SK-N-SH (cell line): ENCODE results near the gene MPIG6B. TPM values are rescaled to one million over a fixed set of nuclear protein-coding genes. Genes with fewer than 3 reads are reported as not detected.

Experiments used
- CTCF ChIA-PET: fragments of 300-600, 350-600 bp; formaldehyde crosslinking; extraction: SDS; loops from one replicate; lab custom pipeline; 2021; lab: Yijun Ruan, JAX
- POLR2A ChIA-PET: fragments of 350-600 bp; sonication (Branson Sonifier 250); formaldehyde crosslinking; extraction: SDS; loops from one replicate; lab custom pipeline; 2020; ENCODE audit warnings: antibody characterized with exemption, inconsistent platforms; lab: Yijun Ruan, JAX
- DNase-seq: peaks from one replicate; pipeline ENCODE4 v3.0.0; 2012
- H2AFZ ChIP-seq: fragments of 200-600 bp; sonication (generic); 2 replicates; pipeline ENCODE4 v1.8.1; 2016; ENCODE audit warnings: antibody characterized with exemption, mild to moderate bottlenecking, low read depth
- H3F3A ChIP-seq: fragments of 200-600 bp; sonication (generic); replicated peaks from 2 replicates; pipeline ENCODE3; 2016; ENCODE audit warnings: antibody characterized with exemption, mild to moderate bottlenecking; ENCODE audit not compliant: insufficient read depth
- H3K27ac ChIP-seq, 2 experiments: fragments of 200-500 bp in 1 of 2; fragments of 200-600 bp in 1 of 2; sonication (Bioruptor generic) in 1 of 2; sonication (generic), shearing (Covaris generic) in 1 of 2; 2 replicates each; pipeline versions ENCODE4 v1.5.1 to v1.6.1; 2014 to 2016; ENCODE audit warnings: low read depth in 2 of 2, inconsistent platforms in 1 of 2, low read length in 1 of 2, mild to moderate bottlenecking in 1 of 2, mixed read lengths in 1 of 2
- H3K27me3 ChIP-seq: fragments of 200-600 bp; sonication (generic), shearing (Covaris generic); 2 replicates; pipeline ENCODE4 v1.6.1; 2016; ENCODE audit warnings: mixed run types; ENCODE audit not compliant: insufficient read depth
- H3K36me3 ChIP-seq, 2 experiments: fragments of 200-500 bp in 1 of 2; fragments of 200-600 bp in 1 of 2; sonication (Bioruptor generic) in 1 of 2; sonication (generic) in 1 of 2; replicated peaks in 1 of 2; 2 replicates each; pipeline versions ENCODE3 to v1.5.1; 2014 to 2016; ENCODE audit warnings: low read length in 1 of 2, mild to moderate bottlenecking in 1 of 2; ENCODE audit not compliant: insufficient read depth in 2 of 2, control insufficient read depth in 1 of 2
- H3K4me1 ChIP-seq, 2 experiments: fragments of 200-500 bp in 1 of 2; fragments of 200-600 bp in 1 of 2; sonication (Bioruptor generic) in 1 of 2; sonication (generic), shearing (Covaris generic) in 1 of 2; 2 replicates each; pipeline versions ENCODE4 v1.5.1 to v1.6.1; 2014 to 2016; ENCODE audit warnings: low read depth in 1 of 2, low read length in 1 of 2, mixed run types in 1 of 2; ENCODE audit not compliant: insufficient read depth in 2 of 2, control insufficient read depth in 1 of 2
- H3K4me2 ChIP-seq: fragments of 200-600 bp; sonication (generic), shearing (Covaris generic); 2 replicates; pipeline ENCODE4 v1.6.1; 2017; ENCODE audit warnings: mixed run types
- H3K4me3 ChIP-seq, 2 experiments: fragments of 200-500 bp in 1 of 2; fragments of 200-600 bp in 1 of 2; sonication (Bioruptor generic) in 1 of 2; sonication (generic), shearing (Covaris generic) in 1 of 2; 2 replicates each; pipeline versions ENCODE4 v1.5.1 to v1.8.1; 2014 to 2016; ENCODE audit warnings: low read depth in 2 of 2, inconsistent platforms in 1 of 2, low read length in 1 of 2, mild to moderate bottlenecking in 1 of 2, mixed read lengths in 1 of 2, moderate library complexity in 1 of 2
- H3K79me2 ChIP-seq: fragments of 200-600 bp; sonication (generic); 2 replicates; pipeline ENCODE4 v1.8.1; 2017; ENCODE audit warnings: mild to moderate bottlenecking; ENCODE audit not compliant: insufficient read depth
- H3K9ac ChIP-seq: fragments of 200-600 bp; sonication (generic); 2 replicates; pipeline ENCODE4 v1.6.1; 2017; ENCODE audit warnings: mixed run types
- H3K9me2 ChIP-seq: fragments of 200-600 bp; sonication (generic); 2 replicates; pipeline ENCODE4 v1.6.1; 2017; ENCODE audit warnings: mixed run types
- H3K9me3 ChIP-seq: fragments of 200-600 bp; sonication (generic); 2 replicates; pipeline ENCODE4 v1.6.1; 2017; ENCODE audit warnings: mixed run types, mild to moderate bottlenecking, moderate library complexity
- H4K20me1 ChIP-seq: fragments of 200-600 bp; sonication (generic); 2 replicates; pipeline ENCODE4 v1.6.1; 2017; ENCODE audit warnings: mild to moderate bottlenecking, mixed run types; ENCODE audit not compliant: insufficient read depth
- CHD2 ChIP-seq: fragments of 150-350 bp; IDR thresholded peaks from 2 replicates; pipeline ENCODE4 v1.6.1; 2018; ENCODE audit warnings: low read length; ENCODE audit not compliant: partially characterized antibody
- ELF1 ChIP-seq: IDR thresholded peaks from 2 replicates; pipeline ENCODE4 v1.4.0; 2012
- EP300 ChIP-seq, 2 experiments: IDR thresholded peaks; 2 replicates each; pipeline versions ENCODE4 v1.4.0 to v1.6.1; 2012; ENCODE audit warnings: borderline replicate concordance in 1 of 2, low read depth in 1 of 2, low read length in 1 of 2
- FOSL2 ChIP-seq: IDR thresholded peaks from 2 replicates; pipeline ENCODE4 v1.4.0; 2012; ENCODE audit warnings: low read depth, mild to moderate bottlenecking, moderate library complexity, borderline replicate concordance
- FOXM1 ChIP-seq: IDR thresholded peaks from 2 replicates; pipeline ENCODE4 v1.4.0; 2012; ENCODE audit warnings: low read depth, mild to moderate bottlenecking
- GATA2 ChIP-seq: sonication (generic); formaldehyde crosslinking; IDR thresholded peaks from 2 replicates; pipeline ENCODE4 v1.5.0; 2020; ENCODE audit warnings: mild to moderate bottlenecking, missing genetic modification reagents
- MEF2A ChIP-seq: IDR thresholded peaks from 2 replicates; pipeline ENCODE4 v1.4.0; 2012; ENCODE audit warnings: low read depth, borderline replicate concordance
- MXI1 ChIP-seq: IDR thresholded peaks from 2 replicates; pipeline ENCODE4 v1.6.1; 2012; ENCODE audit warnings: mild to moderate bottlenecking, low read depth, low read length, improper control_type of control experiment
- NFIC ChIP-seq: IDR thresholded peaks from 2 replicates; pipeline ENCODE4 v1.4.0; 2012; ENCODE audit warnings: borderline replicate concordance
- POLR2AphosphoS5 ChIP-seq: IDR thresholded peaks from 2 replicates; pipeline ENCODE4 v1.6.1; 2012; ENCODE audit warnings: low read depth, low read length
- RAD21 ChIP-seq: IDR thresholded peaks from 2 replicates; pipeline ENCODE4 v1.6.1; 2012; ENCODE audit warnings: mild to moderate bottlenecking, low read length
- RCOR1 ChIP-seq: fragments of 150-350 bp; IDR thresholded peaks from 2 replicates; pipeline ENCODE4 v1.6.1; 2017; ENCODE audit warnings: antibody characterized with exemption, low read length
- SIN3A ChIP-seq: IDR thresholded peaks from 2 replicates; pipeline ENCODE4 v1.6.1; 2012; ENCODE audit warnings: low read depth, mild to moderate bottlenecking, low read length, moderate library complexity, borderline replicate concordance
- SMC3 ChIP-seq: IDR thresholded peaks from 2 replicates; pipeline ENCODE4 v1.6.1; 2012; ENCODE audit warnings: low read depth, low read length, improper control_type of control experiment
- TAF1 ChIP-seq: IDR thresholded peaks from 2 replicates; pipeline ENCODE4 v1.6.1; 2012; ENCODE audit warnings: low read depth, mild to moderate bottlenecking, low read length, moderate library complexity, borderline replicate concordance
- WGBS: methylation state at CpG from one replicate; pipeline ENCODE4 v1.1.6; 2017; ENCODE audit warnings: low lambda C conversion rate; 5-methylcytosine and 5-hydroxymethylcytosine counted together
- polyA plus RNA-seq, 3 experiments: library from polyadenylated mRNA; depleted of rRNA; stranded (reverse); fragments of >200 nt; gene quantifications; 2 replicates each; pipeline ENCODE4 v1.2.3, GENCODE V29; 2012
- TF ChIP-seq, protein P1 (sequence below): fragments of 200-600 bp; sonication (generic); IDR thresholded peaks from 2 replicates; pipeline ENCODE4 v1.6.1; 2017; ENCODE audit warnings: antibody characterized with exemption, mild to moderate bottlenecking, moderate library complexity
- TF ChIP-seq, protein P2 (sequence below): IDR thresholded peaks from 2 replicates; pipeline ENCODE4 v1.4.0; 2012; ENCODE audit warnings: low read depth, borderline replicate concordance
- TF ChIP-seq, protein P3 (sequence below): IDR thresholded peaks from 2 replicates; pipeline ENCODE4 v1.4.0; 2012; ENCODE audit warnings: low read depth
- TF ChIP-seq, protein P4 (sequence below): fragments of 150-350 bp; IDR thresholded peaks from 2 replicates; pipeline ENCODE4 v1.6.1; 2016; ENCODE audit warnings: mild to moderate bottlenecking, low read depth, low read length
- TF ChIP-seq, protein P5 (sequence below): IDR thresholded peaks from 2 replicates; pipeline ENCODE4 v1.6.1; 2012; ENCODE audit warnings: mild to moderate bottlenecking, low read depth, low read length, moderate library complexity

The MPIG6B gene
- polyA plus RNA-seq, 1 of the 3 experiments (the other 2 are of a cell fraction): not detected

DNA sequence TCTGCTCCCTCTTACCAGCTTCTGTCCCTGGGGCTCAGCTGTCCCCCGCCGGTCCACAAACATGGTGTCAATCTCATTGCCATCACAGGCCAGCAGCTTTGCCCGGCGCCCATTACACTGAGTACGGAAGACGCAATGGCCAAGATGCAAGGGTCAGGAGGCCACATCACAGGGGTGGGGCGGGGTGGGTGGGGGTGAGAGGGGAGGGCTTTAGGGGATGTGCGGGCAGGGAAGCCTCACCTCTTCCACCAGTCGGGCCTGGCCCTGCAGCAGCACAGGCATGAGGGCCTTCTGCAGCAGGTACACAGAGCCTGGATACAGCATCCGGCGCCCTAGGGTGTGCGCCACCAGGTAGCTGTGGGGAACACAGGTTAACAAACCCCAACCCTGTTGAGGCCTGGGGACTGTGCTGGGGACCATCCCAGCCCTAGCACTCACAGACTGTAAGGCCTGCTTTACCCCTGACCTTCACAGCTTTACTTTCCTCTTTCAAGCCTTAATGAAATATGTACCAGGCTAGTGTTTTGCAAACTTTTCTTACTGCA is 31.5 kb upstream of the MPIG6B start:
- TF ChIP-seq FOSL2: no peak
- TF ChIP-seq RAD21: no peak
- no peak for TF ChIP-seq SMC3
- no peak for TF ChIP-seq NFIC
- no peak for TF ChIP-seq MEF2A
- TF ChIP-seq POLR2AphosphoS5: no peak
- TF ChIP-seq, protein P1, sequence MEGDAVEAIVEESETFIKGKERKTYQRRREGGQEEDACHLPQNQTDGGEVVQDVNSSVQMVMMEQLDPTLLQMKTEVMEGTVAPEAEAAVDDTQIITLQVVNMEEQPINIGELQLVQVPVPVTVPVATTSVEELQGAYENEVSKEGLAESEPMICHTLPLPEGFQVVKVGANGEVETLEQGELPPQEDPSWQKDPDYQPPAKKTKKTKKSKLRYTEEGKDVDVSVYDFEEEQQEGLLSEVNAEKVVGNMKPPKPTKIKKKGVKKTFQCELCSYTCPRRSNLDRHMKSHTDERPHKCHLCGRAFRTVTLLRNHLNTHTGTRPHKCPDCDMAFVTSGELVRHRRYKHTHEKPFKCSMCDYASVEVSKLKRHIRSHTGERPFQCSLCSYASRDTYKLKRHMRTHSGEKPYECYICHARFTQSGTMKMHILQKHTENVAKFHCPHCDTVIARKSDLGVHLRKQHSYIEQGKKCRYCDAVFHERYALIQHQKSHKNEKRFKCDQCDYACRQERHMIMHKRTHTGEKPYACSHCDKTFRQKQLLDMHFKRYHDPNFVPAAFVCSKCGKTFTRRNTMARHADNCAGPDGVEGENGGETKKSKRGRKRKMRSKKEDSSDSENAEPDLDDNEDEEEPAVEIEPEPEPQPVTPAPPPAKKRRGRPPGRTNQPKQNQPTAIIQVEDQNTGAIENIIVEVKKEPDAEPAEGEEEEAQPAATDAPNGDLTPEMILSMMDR: no peak
- TF ChIP-seq, protein P2, sequence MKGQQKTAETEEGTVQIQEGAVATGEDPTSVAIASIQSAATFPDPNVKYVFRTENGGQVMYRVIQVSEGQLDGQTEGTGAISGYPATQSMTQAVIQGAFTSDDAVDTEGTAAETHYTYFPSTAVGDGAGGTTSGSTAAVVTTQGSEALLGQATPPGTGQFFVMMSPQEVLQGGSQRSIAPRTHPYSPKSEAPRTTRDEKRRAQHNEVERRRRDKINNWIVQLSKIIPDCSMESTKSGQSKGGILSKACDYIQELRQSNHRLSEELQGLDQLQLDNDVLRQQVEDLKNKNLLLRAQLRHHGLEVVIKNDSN: no peak
- TF ChIP-seq CHD2: no peak
- TF ChIP-seq, protein P3, sequence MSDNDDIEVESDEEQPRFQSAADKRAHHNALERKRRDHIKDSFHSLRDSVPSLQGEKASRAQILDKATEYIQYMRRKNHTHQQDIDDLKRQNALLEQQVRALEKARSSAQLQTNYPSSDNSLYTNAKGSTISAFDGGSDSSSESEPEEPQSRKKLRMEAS: no peak
- TF ChIP-seq SIN3A: no peak
- TF ChIP-seq, protein P4, sequence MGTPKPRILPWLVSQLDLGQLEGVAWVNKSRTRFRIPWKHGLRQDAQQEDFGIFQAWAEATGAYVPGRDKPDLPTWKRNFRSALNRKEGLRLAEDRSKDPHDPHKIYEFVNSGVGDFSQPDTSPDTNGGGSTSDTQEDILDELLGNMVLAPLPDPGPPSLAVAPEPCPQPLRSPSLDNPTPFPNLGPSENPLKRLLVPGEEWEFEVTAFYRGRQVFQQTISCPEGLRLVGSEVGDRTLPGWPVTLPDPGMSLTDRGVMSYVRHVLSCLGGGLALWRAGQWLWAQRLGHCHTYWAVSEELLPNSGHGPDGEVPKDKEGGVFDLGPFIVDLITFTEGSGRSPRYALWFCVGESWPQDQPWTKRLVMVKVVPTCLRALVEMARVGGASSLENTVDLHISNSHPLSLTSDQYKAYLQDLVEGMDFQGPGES: no peak
- TF ChIP-seq, protein P5, sequence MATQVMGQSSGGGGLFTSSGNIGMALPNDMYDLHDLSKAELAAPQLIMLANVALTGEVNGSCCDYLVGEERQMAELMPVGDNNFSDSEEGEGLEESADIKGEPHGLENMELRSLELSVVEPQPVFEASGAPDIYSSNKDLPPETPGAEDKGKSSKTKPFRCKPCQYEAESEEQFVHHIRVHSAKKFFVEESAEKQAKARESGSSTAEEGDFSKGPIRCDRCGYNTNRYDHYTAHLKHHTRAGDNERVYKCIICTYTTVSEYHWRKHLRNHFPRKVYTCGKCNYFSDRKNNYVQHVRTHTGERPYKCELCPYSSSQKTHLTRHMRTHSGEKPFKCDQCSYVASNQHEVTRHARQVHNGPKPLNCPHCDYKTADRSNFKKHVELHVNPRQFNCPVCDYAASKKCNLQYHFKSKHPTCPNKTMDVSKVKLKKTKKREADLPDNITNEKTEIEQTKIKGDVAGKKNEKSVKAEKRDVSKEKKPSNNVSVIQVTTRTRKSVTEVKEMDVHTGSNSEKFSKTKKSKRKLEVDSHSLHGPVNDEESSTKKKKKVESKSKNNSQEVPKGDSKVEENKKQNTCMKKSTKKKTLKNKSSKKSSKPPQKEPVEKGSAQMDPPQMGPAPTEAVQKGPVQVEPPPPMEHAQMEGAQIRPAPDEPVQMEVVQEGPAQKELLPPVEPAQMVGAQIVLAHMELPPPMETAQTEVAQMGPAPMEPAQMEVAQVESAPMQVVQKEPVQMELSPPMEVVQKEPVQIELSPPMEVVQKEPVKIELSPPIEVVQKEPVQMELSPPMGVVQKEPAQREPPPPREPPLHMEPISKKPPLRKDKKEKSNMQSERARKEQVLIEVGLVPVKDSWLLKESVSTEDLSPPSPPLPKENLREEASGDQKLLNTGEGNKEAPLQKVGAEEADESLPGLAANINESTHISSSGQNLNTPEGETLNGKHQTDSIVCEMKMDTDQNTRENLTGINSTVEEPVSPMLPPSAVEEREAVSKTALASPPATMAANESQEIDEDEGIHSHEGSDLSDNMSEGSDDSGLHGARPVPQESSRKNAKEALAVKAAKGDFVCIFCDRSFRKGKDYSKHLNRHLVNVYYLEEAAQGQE: no peak
- TF ChIP-seq FOXM1: no peak
- no peak for TF ChIP-seq TAF1
- TF ChIP-seq RCOR1: no peak
- TF ChIP-seq ELF1: no peak
- TF ChIP-seq MXI1: no peak
- TF ChIP-seq GATA2: no peak
- no peak for TF ChIP-seq EP300 (IDR thresholded peaks at IDR 0.05; ENCODE audit: borderline replicate concordance in 1 of 2, low read depth in 1 of 2, low read length in 1 of 2)
- TF ChIP-seq, all 33 proteins: peak for 0
- no peak overlapping the region for H3K4me2 ChIP-seq
- H3K27ac ChIP-seq: no peak overlapping the region
- ChIA-PET CTCF (interaction anchor here (1.2 to 4.5 kb wide), 4 partner anchors 8 to 139 kb away, joined by 3 to 29 read pairs (median 8); partner anchors contain the start of gene LY6G5C), POLR2A (no interaction called here)
- H2AFZ ChIP-seq: no peak overlapping the region
- no peaks in the 10 kb centered on the region for H4K20me1 ChIP-seq
- no peaks in the 10 kb centered on the region for H3K79me2 ChIP-seq
- no peak for DNase-seq
- no peaks in the 10 kb centered on the region for H3K27me3 ChIP-seq
- peaks cover 22 to 53% of the 10 kb centered on the region in 2 experiments for H3K36me3 ChIP-seq
- no peaks in the 10 kb centered on the region for H3K4me1 ChIP-seq
- no peaks in the 10 kb centered on the region for H3K9me3 ChIP-seq
- 97% methylated on average over 9 of the region's 12 CpGs for WGBS
- no peak overlapping the region for H3K4me3 ChIP-seq
- H3K9ac ChIP-seq: no peak overlapping the region
- H3K9me2 ChIP-seq: no peaks in the 10 kb centered on the region
- H3F3A ChIP-seq: no peaks in the 10 kb centered on the region
